Upper lobe of left lung (tissue), 6 donors: ENCODE measurements around the gene PGRMC2. TPM values are rescaled to one million over a fixed set of nuclear protein-coding genes. Genes with fewer than 3 reads are reported as not detected.

Experiments used
- ATAC-seq, 2 donors: fragments of 200-7000 bp; cut with Tn5 transposase; one replicate each; pipeline ENCODE4 v1.9.1; 2022; ENCODE audit warnings: mild to moderate bottlenecking in 2 of 2, moderate library complexity in 2 of 2; ENCODE audit not compliant: low FRiP score in 2 of 2
- DNase-seq, 2 donors: peaks; one replicate each; pipeline ENCODE4 v3.0.0-alpha.2; 2019 to 2020
- H3K27ac ChIP-seq, 4 donors: fragments of 200-600 bp; sonication (generic); one replicate each; pipeline ENCODE4 v1.5.1; 2016 to 2019
- H3K27me3 ChIP-seq, 4 donors: fragments of 200-600 bp; sonication (generic); one replicate each; pipeline ENCODE4 v1.5.1; 2017 to 2019
- H3K36me3 ChIP-seq, 4 donors: fragments of 200-600 bp; sonication (generic); one replicate each; pipeline ENCODE4 v1.5.1; 2016 to 2019
- H3K4me1 ChIP-seq, 4 donors: fragments of 200-600 bp; sonication (generic); one replicate each; pipeline ENCODE4 v1.5.1; 2018 to 2019
- H3K4me3 ChIP-seq, 4 donors: fragments of 200-600 bp; sonication (generic); one replicate each; pipeline ENCODE4 v1.5.1; 2017 to 2019; ENCODE audit warnings: mild to moderate bottlenecking in 2 of 4, moderate library complexity in 1 of 4
- H3K9me3 ChIP-seq, 4 donors: fragments of 200-600 bp; sonication (generic); one replicate each; pipeline ENCODE4 v1.5.1; 2018 to 2019
- CTCF ChIP-seq, 6 experiments: fragments of 450-650 bp in 4 of 6; fragments of 200-600 bp in 2 of 6; sonication (generic) in 2 of 6; IDR thresholded peaks; one replicate each; pipeline ENCODE4 v1.5.1; 2016 to 2019; ENCODE audit warnings: antibody characterized with exemption in 6 of 6
- EP300 ChIP-seq, 4 donors: sonication (generic); formaldehyde crosslinking; IDR thresholded peaks; one replicate each; pipeline ENCODE4 v1.5.1; 2017; ENCODE audit warnings: antibody characterized with exemption in 4 of 4, control low read depth in 2 of 4
- POLR2A ChIP-seq, 4 donors: fragments of 450-650 bp; IDR thresholded peaks; one replicate each; pipeline ENCODE4 v1.5.1; 2016 to 2017; ENCODE audit warnings: antibody characterized with exemption in 4 of 4, mild to moderate bottlenecking in 2 of 4
- POLR2AphosphoS5 ChIP-seq, 2 donors: sonication (generic); formaldehyde crosslinking; IDR thresholded peaks; one replicate each; pipeline ENCODE4 v1.5.1; 2017; ENCODE audit warnings: antibody characterized with exemption in 2 of 2
- WGBS, 2 donors: methylation state at CpG; one replicate each; pipeline ENCODE4 v1.1.5; 2017 to 2018; 5-methylcytosine and 5-hydroxymethylcytosine counted together
- total RNA-seq, 6 donors: library from RNA; depleted of rRNA in 4 of 6; stranded (reverse); fragments of >200 nt in 4 of 6; gene quantifications; one replicate each; pipeline versions ENCODE4 v1.1.0 to v1.2.1, GENCODE V29; 2016 to 2021
- donor health status: DM: no; HTN: no; CAD: no; lungs with moderate emphysema.
- donor health status: DM: no; HTN: yes; CAD: no; lungs with severe emphysema.

The PGRMC2 gene
- total RNA-seq, 6 donors from 2014 or later: 6.3 to 56.0 (median 36.5) TPM

GRCh38 chr4:128290526-128290925 lies 2.9 kb upstream of the PGRMC2 start:
- Histone ChIP-seq H3K9me3 (no peaks in the 10 kb centered on the region), H3K4me3 (no peak overlapping the region), H3K27me3 (no peaks in the 10 kb centered on the region), H3K36me3 (no peaks in the 10 kb centered on the region), H3K27ac (no peak overlapping the region), H3K4me1 (peaks cover 2 to 21% (median 12%) of the 10 kb centered on the region in 4 donors)
- 91 to 95% methylated on average over 3 of the region's 3 CpGs for WGBS, 2 donors
- no peak for ATAC-seq
- TF ChIP-seq EP300 (IDR thresholded peaks at IDR 0.05) (no peak), POLR2A (IDR thresholded peaks at IDR 0.05) (no peak), CTCF (IDR thresholded peaks at IDR 0.05) (no peak), POLR2AphosphoS5 (IDR thresholded peaks at IDR 0.05) (no peak)
- no peak for DNase-seq

GRCh38 chr4:128289523-128290158 lies 2.0 kb upstream of the PGRMC2 start:
- Histone ChIP-seq H3K4me1 (peaks cover 9 to 28% (median 19%) of the 10 kb centered on the region in 4 donors), H3K27ac (no peak overlapping the region), H3K4me3 (no peak overlapping the region), H3K36me3 (no peaks in the 10 kb centered on the region), H3K27me3 (no peaks in the 10 kb centered on the region), H3K9me3 (no peaks in the 10 kb centered on the region)
- ATAC-seq (no peak), DNase-seq (no peak)
- no peak for TF ChIP-seq POLR2A (IDR thresholded peaks at IDR 0.05)
- TF ChIP-seq POLR2AphosphoS5 (IDR thresholded peaks at IDR 0.05): no peak
- TF ChIP-seq CTCF (IDR thresholded peaks at IDR 0.05): no peak
- no peak for TF ChIP-seq EP300 (IDR thresholded peaks at IDR 0.05)
- WGBS, 2 donors: 58 to 100% methylated on average over 2 of the region's 2 CpGs

GRCh38 chr4:128288689-128289106 lies 1.1 kb upstream of the PGRMC2 start:
- Histone ChIP-seq H3K36me3 (no peaks in the 10 kb centered on the region), H3K9me3 (no peaks in the 10 kb centered on the region), H3K4me1 (peaks cover 11 to 33% (median 23%) of the 10 kb centered on the region in 4 donors), H3K27me3 (no peaks in the 10 kb centered on the region), H3K27ac (peak overlapping the region; percentile 89 to 96 (median 94)), H3K4me3 (peak overlapping the region; percentile 63 to 93 (median 88))
- ATAC-seq: no peak
- DNase-seq: peak in 1 of 2 donors; percentile 27
- WGBS, 2 donors: 5 to 6% methylated on average over 13 of the region's 13 CpGs
- TF ChIP-seq POLR2AphosphoS5 (IDR thresholded peaks at IDR 0.05): no peak
- no peak for TF ChIP-seq EP300 (IDR thresholded peaks at IDR 0.05)
- TF ChIP-seq CTCF (IDR thresholded peaks at IDR 0.05): no peak
- no peak for TF ChIP-seq POLR2A (IDR thresholded peaks at IDR 0.05)

GRCh38 chr4:128287871-128288688 lies 467 bp upstream of the PGRMC2 start:
- Histone ChIP-seq H3K36me3 (no peaks in the 10 kb centered on the region), H3K27ac (peak overlapping the region; percentile 89 to 96 (median 94)), H3K27me3 (no peaks in the 10 kb centered on the region), H3K4me1 (peaks cover 11 to 33% (median 23%) of the 10 kb centered on the region in 4 donors), H3K9me3 (no peaks in the 10 kb centered on the region), H3K4me3 (peak overlapping the region; percentile 63 to 93 (median 88))
- ATAC-seq (peak; percentile 95 to 99), DNase-seq (peak; percentile 98 to 100)
- 0 to 1% methylated on average over 8 to 52 of the region's 86 CpGs for WGBS, 2 donors
- TF ChIP-seq POLR2A (IDR thresholded peaks at IDR 0.05): peak in 3 of 4 donors; percentile 32 to 83 (median 50)
- peak in 3 of 4 donors; percentile 26 to 45 (median 27) for TF ChIP-seq EP300 (IDR thresholded peaks at IDR 0.05)
- TF ChIP-seq CTCF (IDR thresholded peaks at IDR 0.05): peak in 5 of 6 experiments; percentile 35 to 82 (median 63)
- peak; percentile 91 to 94 for TF ChIP-seq POLR2AphosphoS5 (IDR thresholded peaks at IDR 0.05)
